HepG2 (cell line): ENCODE data around the gene TSTD2.

ENCODE experiments used
- AKAP8 ChIP-seq: sonication (generic); formaldehyde crosslinking; IDR thresholded peaks from 2 replicates; pipeline ENCODE4 v1.5.1; 2020; ENCODE audit warnings: mild to moderate bottlenecking, missing genetic modification reagents
- ESRRA ChIP-seq: sonication (generic); formaldehyde crosslinking; IDR thresholded peaks from 2 replicates; pipeline ENCODE4 v1.5.1; 2020; ENCODE audit warnings: mild to moderate bottlenecking, low read depth, missing genetic modification reagents
- HINFP ChIP-seq: sonication (generic); formaldehyde crosslinking; IDR thresholded peaks from 2 replicates; pipeline ENCODE4 v1.4.0; 2020; ENCODE audit warnings: low read depth, mild to moderate bottlenecking, missing genetic modification reagents
- HOXA7 ChIP-seq: sonication (generic); formaldehyde crosslinking; IDR thresholded peaks from 2 replicates; pipeline ENCODE4 v1.8.1; 2022; ENCODE audit warnings: mild to moderate bottlenecking, missing genetic modification reagents, moderate library complexity
- MAX ChIP-seq: IDR thresholded peaks from 2 replicates; pipeline ENCODE4 v1.6.1; 2012; ENCODE audit warnings: inconsistent platforms
- MIXL1 ChIP-seq: IDR thresholded peaks from 2 replicates; pipeline ENCODE4 v1.6.1; 2016
- NR3C1 ChIP-seq: sonication (generic); formaldehyde crosslinking; IDR thresholded peaks from 2 replicates; pipeline ENCODE4 v1.4.0; 2020; ENCODE audit warnings: missing genetic modification reagents
- ZNF7 ChIP-seq: IDR thresholded peaks from 2 replicates; pipeline ENCODE4 v1.6.1; 2016; ENCODE audit warnings: missing biosample characterization, missing genetic modification reagents

- no peak for TF ChIP-seq MAX
- TF ChIP-seq MIXL1 (CRISPR knock-in tag): no peak
- no peak for TF ChIP-seq ZNF7 (CRISPR knock-in tag)
- TF ChIP-seq AKAP8 (CRISPR knock-in tag): no peak
- no peak for TF ChIP-seq HOXA7 (CRISPR knock-in tag)
- TF ChIP-seq NR3C1 (CRISPR knock-in tag): no peak
- TF ChIP-seq ESRRA: no peak
- TF ChIP-seq HINFP (CRISPR knock-in tag): no peak
These were observed 77.0 kb downstream of the TSTD2 start for GRCh38 chr9:97556036-97556720.
